Spleen (tissue), 11 donors: ENCODE data around the gene PKP4. TPM values are rescaled to one million over a fixed set of nuclear protein-coding genes. Genes with fewer than 3 reads are reported as not detected.

Source experiments
- DNase-seq: peaks from one replicate; pipeline ENCODE4 v3.0.0-alpha.2; 2020
- H3K27ac ChIP-seq, 8 donors: fragments of 200-600 bp; sonication (generic) in 7 of 8; 1 replicate in 4 of 8; 2 replicates in 4 of 8; pipeline versions ENCODE4 v1.5.0 to v1.8.0; 2016 to 2021; ENCODE audit warnings: inconsistent platforms in 4 of 8, mild to moderate bottlenecking in 4 of 8, moderate library complexity in 1 of 8
- H3K27me3 ChIP-seq, 7 donors: fragments of 200-600 bp; sonication (generic) in 6 of 7; replicated peaks in 1 of 7; 1 replicate in 4 of 7; 2 replicates in 3 of 7; pipeline versions ENCODE4 v1.5.0 to v1.8.0; 2016 to 2021; ENCODE audit warnings: inconsistent platforms in 3 of 7, mild to moderate bottlenecking in 1 of 7
- H3K36me3 ChIP-seq, 6 donors: fragments of 200-600 bp; sonication (generic) in 5 of 6; 1 replicate in 4 of 6; 2 replicates in 2 of 6; pipeline versions ENCODE4 v1.5.0 to v1.8.0; 2016 to 2021; ENCODE audit warnings: inconsistent platforms in 2 of 6
- H3K4me1 ChIP-seq, 6 donors: fragments of 200-600 bp; sonication (generic) in 5 of 6; 1 replicate in 3 of 6; 2 replicates in 3 of 6; pipeline versions ENCODE4 v1.5.0 to v1.8.0; 2016 to 2021; ENCODE audit warnings: inconsistent platforms in 3 of 6
- H3K4me3 ChIP-seq, 8 donors: fragments of 200-600 bp; sonication (generic) in 7 of 8; 1 replicate in 4 of 8; 2 replicates in 4 of 8; pipeline versions ENCODE4 v1.5.0 to v1.8.0; 2016 to 2021; ENCODE audit warnings: inconsistent platforms in 4 of 8, mild to moderate bottlenecking in 4 of 8, moderate library complexity in 2 of 8
- H3K9me3 ChIP-seq, 8 donors: fragments of 200-600 bp; sonication (generic) in 7 of 8; 1 replicate in 4 of 8; 2 replicates in 4 of 8; pipeline versions ENCODE4 v1.5.0 to v1.8.0; 2016 to 2021; ENCODE audit warnings: inconsistent platforms in 4 of 8
- CTCF ChIP-seq, 11 experiments: fragments of 200-600 bp in 7 of 11; fragments of 450-650 bp in 4 of 11; sonication (generic) in 4 of 11; IDR thresholded peaks in 8 of 11; conservative IDR thresholded peaks in 3 of 11; 1 replicate in 7 of 11; 2 replicates in 4 of 11; pipeline versions ENCODE4 v1.4.0 to v1.8.0; 2016 to 2021; ENCODE audit warnings: antibody characterized with exemption in 11 of 11, inconsistent platforms in 4 of 11, mild to moderate bottlenecking in 1 of 11
- POLR2A ChIP-seq, 3 donors: fragments of 450-650 bp; IDR thresholded peaks; one replicate each; pipeline ENCODE4 v1.5.1; 2017; ENCODE audit warnings: antibody characterized with exemption in 3 of 3, mild to moderate bottlenecking in 1 of 3
- POLR2AphosphoS5 ChIP-seq, 3 donors: sonication (generic); formaldehyde crosslinking; IDR thresholded peaks; one replicate each; pipeline ENCODE4 v1.5.1; 2017; ENCODE audit warnings: antibody characterized with exemption in 3 of 3
- WGBS, 5 donors: extraction: QIAGEN DNeasy Blood & Tissue Kit in 3 of 5; methylation state at CpG; one replicate each; pipeline versions ENCODE4 v1.1.5 to v1.1.7; 2013 to 2018; 5-methylcytosine and 5-hydroxymethylcytosine counted together
- intact Hi-C: fragments of 100-400 bp; cut with DNase I; formaldehyde crosslinking; loops from one replicate; pipeline ENCODE4 v1.15.0; 2023; ENCODE audit warnings: low total_unique reads
- polyA plus RNA-seq, 3 donors: library from polyadenylated mRNA; stranded (reverse); fragments of 200-250 nt; gene quantifications; one replicate each; pipeline ENCODE4 v1.2.1, GENCODE V29; 2013
- total RNA-seq, 7 donors: library from RNA; depleted of rRNA in 3 of 7; stranded (reverse); fragments of >200 nt in 3 of 7; fragmentation: NEBNext Ultra II Directional in 4 of 7; extraction: Animal tissue kit (Norgen Biotek cat#: 25700) in 4 of 7; gene quantifications; one replicate each; pipeline versions ENCODE4 v1.1.0 to v1.2.1, GENCODE V29; 2016 to 2021
- donor health status: healthy with polysubstance abuse.
- donor health status: DM: no; HTN: no; CAD: no; lungs with moderate emphysema.
- donor health status: DM: no; HTN: no; CAD: no.
- donor health status: Bipolar disorder and iron deficiency.
- donor health status: healthy.
- donor health status: DM: no; HTN: no; CAD: no.
- donor health status: DM: yes; HTN: yes; CAD: no.

The PKP4 gene
- total and polyA plus RNA-seq, 10 donors, result 4.9 to 53.5 (median 29.2) TPM

DNA sequence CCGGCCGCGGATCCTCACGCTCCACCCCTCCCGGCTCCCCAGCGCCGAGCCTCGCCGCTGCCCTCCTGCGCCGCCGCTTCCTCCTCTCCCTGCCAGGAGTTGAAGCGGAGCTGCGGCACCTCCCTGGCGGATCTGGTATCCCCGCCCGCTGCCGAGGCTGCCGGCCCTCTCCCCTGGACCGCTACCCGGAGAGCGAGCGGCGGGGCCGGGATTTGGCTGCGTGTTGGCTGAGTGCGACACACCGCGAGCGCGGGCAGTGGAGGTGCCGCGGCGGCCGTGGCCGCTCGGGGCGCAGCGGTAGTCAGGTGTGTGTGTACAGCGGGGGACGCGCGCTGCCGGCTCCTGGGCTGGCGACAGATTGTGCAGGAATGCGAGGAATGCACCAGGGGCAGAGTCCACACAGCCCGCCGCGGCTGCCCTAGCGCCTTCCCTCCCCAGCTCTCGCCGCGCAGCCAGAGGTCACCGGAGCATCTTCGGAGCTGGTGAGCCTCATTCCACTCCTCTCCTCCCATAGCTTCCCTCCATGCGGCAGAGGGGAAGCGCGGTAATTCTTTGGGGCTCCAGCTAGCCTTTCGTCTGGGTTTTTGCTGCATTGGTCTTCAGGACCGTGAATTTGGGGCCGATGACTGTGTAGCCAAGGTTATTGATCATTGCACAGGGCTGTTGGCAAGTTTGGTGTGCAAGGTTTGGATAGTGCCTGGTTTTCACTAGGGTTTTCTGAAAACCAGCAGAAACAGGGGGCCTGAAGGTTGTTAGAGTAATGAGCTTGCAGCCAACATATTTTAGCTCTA, 1.3 kb downstream of the PKP4 start:
- no peaks in the 10 kb centered on the region for H3K9me3 ChIP-seq
- peaks cover 0 to 5% (median 0%) of the 10 kb centered on the region in 7 donors for H3K27me3 ChIP-seq
- H3K4me3 ChIP-seq, result peak overlapping the region; percentile 59 to 97 (median 90)
- intact Hi-C loops, result no loop called here
- no peak for DNase-seq
- H3K36me3 ChIP-seq, result no peaks in the 10 kb centered on the region
- peak overlapping the region; percentile 73 to 92 (median 90) for H3K27ac ChIP-seq
- TF ChIP-seq POLR2AphosphoS5 (IDR thresholded peaks at IDR 0.05), result peak; percentile 27 to 81 (median 76)
- TF ChIP-seq CTCF (IDR thresholded peaks at IDR 0.05 in 8 of 11, conservative IDR thresholded peaks at IDR 0.05 in 3 of 11), result peak in 7 of 11 experiments; percentile 21 to 52 (median 41)
- TF ChIP-seq POLR2A (IDR thresholded peaks at IDR 0.05), result no peak
- WGBS, 5 donors, result 0 to 2% (median 1%) methylated on average over 48 to 61 of the region's 61 CpGs
- peaks cover 10 to 42% (median 29%) of the 10 kb centered on the region in 6 donors for H3K4me1 ChIP-seq

DNA sequence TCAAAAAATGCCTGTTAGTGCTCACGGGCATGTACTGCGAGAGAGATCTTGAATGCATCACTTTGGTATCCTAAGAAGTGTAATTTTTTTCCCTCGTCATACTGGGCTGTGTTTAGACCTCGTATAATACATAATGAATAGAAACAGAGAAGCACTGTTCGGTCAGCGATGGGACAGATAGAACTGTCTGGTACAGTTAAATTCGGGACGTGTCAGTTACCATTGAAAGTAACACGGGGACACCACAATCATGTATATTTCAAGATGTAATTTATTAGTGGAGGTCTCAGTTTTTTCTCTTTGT, 1.8 kb downstream of the PKP4 start:
- Histone ChIP-seq H3K4me3 (peak overlapping the region in 7 of 8 donors; percentile 78 to 97 (median 90)), H3K36me3 (no peaks in the 10 kb centered on the region), H3K27me3 (peaks cover 0 to 5% (median 0%) of the 10 kb centered on the region in 7 donors), H3K27ac (peak overlapping the region in 5 of 8 donors; percentile 89 to 92 (median 91)), H3K9me3 (no peaks in the 10 kb centered on the region), H3K4me1 (peaks cover 10 to 42% (median 29%) of the 10 kb centered on the region in 6 donors)
- intact Hi-C loops, result no loop called here
- no peak for DNase-seq
- 25 to 46% (median 27%) methylated on average over 9 of the region's 9 CpGs for WGBS, 5 donors
- no peak for TF ChIP-seq POLR2A (IDR thresholded peaks at IDR 0.05)
- no peak for TF ChIP-seq POLR2AphosphoS5 (IDR thresholded peaks at IDR 0.05)
- TF ChIP-seq CTCF (IDR thresholded peaks at IDR 0.05 in 8 of 11, conservative IDR thresholded peaks at IDR 0.05 in 3 of 11), result no peak

GRCh38 chr2:158459161-158460003, 2.6 kb downstream of the PKP4 start:
- WGBS, 5 donors, result 55 to 69% (median 60%) methylated on average over 9 of the region's 9 CpGs
- Histone ChIP-seq H3K36me3 (no peaks in the 10 kb centered on the region), H3K27me3 (peaks cover 0 to 5% (median 0%) of the 10 kb centered on the region in 7 donors), H3K27ac (no peak overlapping the region), H3K4me1 (peaks cover 10 to 42% (median 29%) of the 10 kb centered on the region in 6 donors), H3K4me3 (peak overlapping the region in 2 of 8 donors; percentile 84 to 97), H3K9me3 (no peaks in the 10 kb centered on the region)
- DNase-seq, result no peak
- intact Hi-C loops, result loop anchor here (10.0 kb wide), 1 partner anchor 285 kb away; no protein-coding TSS in a partner anchor
- TF ChIP-seq POLR2A (IDR thresholded peaks at IDR 0.05) (no peak), CTCF (IDR thresholded peaks at IDR 0.05 in 8 of 11, conservative IDR thresholded peaks at IDR 0.05 in 3 of 11) (no peak), POLR2AphosphoS5 (IDR thresholded peaks at IDR 0.05) (no peak)
